ENCODE data around the gene SOS2.

Gene SOS2

GRCh38 chr14:50231475-50232275 lies at the start of gene SOS2:
Gene SOS2, minus strand, starts transcription at chr14:50231578. Its CDS starts 295 bp downstream, at chr14:50231283.
- peak within 1 kb of the TSS; percentile 87 for H3K4me3 ChIP-seq (ENCODE audit: low read length)
- H2AFZ ChIP-seq (ENCODE audit: low read depth, low read length) = peak within 1 kb of the TSS; percentile 94
- no peaks in the 10 kb centered on the region for H3K27me3 ChIP-seq (ENCODE audit: insufficient read depth, low read length)
- peaks cover 2% of the 10 kb centered on the region for H3K9me3 ChIP-seq (ENCODE audit: low read length)
- H3K4me1 ChIP-seq (ENCODE audit: insufficient read depth, low read length) = peaks cover 14% of the 10 kb centered on the region
- H3K36me3 ChIP-seq (ENCODE audit: insufficient read depth, low read length) = no peaks in the 10 kb centered on the region

GRCh38 chr14:50272498-50272897 lies 41.1 kb upstream of the SOS2 start:
- Histone ChIP-seq H2AFZ (ENCODE audit: low read depth, low read length) (no peak overlapping the region), H3K9me3 (ENCODE audit: low read length) (no peaks in the 10 kb centered on the region), H3K27me3 (ENCODE audit: insufficient read depth, low read length) (no peaks in the 10 kb centered on the region), H3K4me3 (ENCODE audit: low read length) (no peak overlapping the region), H3K4me1 (ENCODE audit: insufficient read depth, low read length) (no peaks in the 10 kb centered on the region), H3K36me3 (ENCODE audit: insufficient read depth, low read length) (peaks cover 2% of the 10 kb centered on the region)

GRCh38 chr14:50270932-50271331 lies 39.6 kb upstream of the SOS2 start:
- Histone ChIP-seq H3K27me3 (ENCODE audit: insufficient read depth, low read length) (no peaks in the 10 kb centered on the region), H3K4me1 (ENCODE audit: insufficient read depth, low read length) (no peaks in the 10 kb centered on the region), H3K4me3 (ENCODE audit: low read length) (no peak overlapping the region), H3K36me3 (ENCODE audit: insufficient read depth, low read length) (peaks cover 2% of the 10 kb centered on the region), H2AFZ (ENCODE audit: low read depth, low read length) (no peak overlapping the region), H3K9me3 (ENCODE audit: low read length) (no peaks in the 10 kb centered on the region)

- H3K4me1 ChIP-seq (ENCODE audit: insufficient read depth, low read length) = no peaks in the 10 kb centered on the region
- no peak overlapping the region for H2AFZ ChIP-seq (ENCODE audit: low read depth, low read length)
These were observed 33.7 kb upstream of the SOS2 start for GRCh38 chr14:50265029-50265428.

GRCh38 chr14:50263321-50263720 lies 31.9 kb upstream of the SOS2 start:
- H2AFZ ChIP-seq (ENCODE audit: low read depth, low read length) = no peak overlapping the region
- no peaks in the 10 kb centered on the region for H3K27me3 ChIP-seq (ENCODE audit: insufficient read depth, low read length)
- H3K4me1 ChIP-seq (ENCODE audit: insufficient read depth, low read length) = no peaks in the 10 kb centered on the region
- H3K9me3 ChIP-seq (ENCODE audit: low read length) = no peaks in the 10 kb centered on the region
- H3K4me3 ChIP-seq (ENCODE audit: low read length) = no peak overlapping the region
- H3K36me3 ChIP-seq (ENCODE audit: insufficient read depth, low read length) = peaks cover 15% of the 10 kb centered on the region

More at GRCh38 chr14:50265029-50265428, 33.7 kb upstream of the SOS2 start:
- H3K4me3 ChIP-seq (ENCODE audit: low read length) = no peak overlapping the region
- no peaks in the 10 kb centered on the region for H3K27me3 ChIP-seq (ENCODE audit: insufficient read depth, low read length)
- H3K36me3 ChIP-seq (ENCODE audit: insufficient read depth, low read length) = peaks cover 15% of the 10 kb centered on the region
- no peaks in the 10 kb centered on the region for H3K9me3 ChIP-seq (ENCODE audit: low read length)

- Histone ChIP-seq H3K4me3 (ENCODE audit: low read length) (no peak overlapping the region), H2AFZ (ENCODE audit: low read depth, low read length) (no peak overlapping the region), H3K36me3 (ENCODE audit: insufficient read depth, low read length) (peaks cover 15% of the 10 kb centered on the region), H3K4me1 (ENCODE audit: insufficient read depth, low read length) (no peaks in the 10 kb centered on the region), H3K27me3 (ENCODE audit: insufficient read depth, low read length) (no peaks in the 10 kb centered on the region), H3K9me3 (ENCODE audit: low read length) (no peaks in the 10 kb centered on the region)
These were observed 31.5 kb upstream of the SOS2 start for GRCh38 chr14:50262865-50263264.

GRCh38 chr14:50260511-50260910 lies 29.1 kb upstream of the SOS2 start:
- Histone ChIP-seq H2AFZ (ENCODE audit: low read depth, low read length) (no peak overlapping the region), H3K9me3 (ENCODE audit: low read length) (no peaks in the 10 kb centered on the region), H3K36me3 (ENCODE audit: insufficient read depth, low read length) (peaks cover 16% of the 10 kb centered on the region), H3K4me1 (ENCODE audit: insufficient read depth, low read length) (no peaks in the 10 kb centered on the region), H3K4me3 (ENCODE audit: low read length) (no peak overlapping the region), H3K27me3 (ENCODE audit: insufficient read depth, low read length) (no peaks in the 10 kb centered on the region)

GRCh38 chr14:50260072-50260471 lies 28.7 kb upstream of the SOS2 start:
- Histone ChIP-seq H3K27me3 (ENCODE audit: insufficient read depth, low read length) (no peaks in the 10 kb centered on the region), H3K4me3 (ENCODE audit: low read length) (no peak overlapping the region), H3K36me3 (ENCODE audit: insufficient read depth, low read length) (peaks cover 15% of the 10 kb centered on the region), H3K4me1 (ENCODE audit: insufficient read depth, low read length) (no peaks in the 10 kb centered on the region), H3K9me3 (ENCODE audit: low read length) (no peaks in the 10 kb centered on the region), H2AFZ (ENCODE audit: low read depth, low read length) (no peak overlapping the region)

- Histone ChIP-seq H3K27me3 (ENCODE audit: insufficient read depth, low read length) (no peaks in the 10 kb centered on the region), H3K36me3 (ENCODE audit: insufficient read depth, low read length) (peaks cover 14% of the 10 kb centered on the region), H3K9me3 (ENCODE audit: low read length) (peaks cover 2% of the 10 kb centered on the region), H2AFZ (ENCODE audit: low read depth, low read length) (no peak overlapping the region), H3K4me3 (ENCODE audit: low read length) (no peak overlapping the region), H3K4me1 (ENCODE audit: insufficient read depth, low read length) (no peaks in the 10 kb centered on the region)
These were observed 26.4 kb upstream of the SOS2 start for GRCh38 chr14:50257732-50258131.

- Histone ChIP-seq H3K4me3 (ENCODE audit: low read length) (no peak overlapping the region), H2AFZ (ENCODE audit: low read depth, low read length) (no peak overlapping the region), H3K27me3 (ENCODE audit: insufficient read depth, low read length) (no peaks in the 10 kb centered on the region), H3K4me1 (ENCODE audit: insufficient read depth, low read length) (no peaks in the 10 kb centered on the region), H3K9me3 (ENCODE audit: low read length) (peaks cover 2% of the 10 kb centered on the region), H3K36me3 (ENCODE audit: insufficient read depth, low read length) (peaks cover 7% of the 10 kb centered on the region)
These were observed 22.9 kb upstream of the SOS2 start for GRCh38 chr14:50254248-50254647.

- peaks cover 5% of the 10 kb centered on the region for H3K36me3 ChIP-seq (ENCODE audit: insufficient read depth, low read length)
- H2AFZ ChIP-seq (ENCODE audit: low read depth, low read length) = no peak overlapping the region
- H3K4me3 ChIP-seq (ENCODE audit: low read length) = no peak overlapping the region
- H3K9me3 ChIP-seq (ENCODE audit: low read length) = peaks cover 2% of the 10 kb centered on the region
- no peaks in the 10 kb centered on the region for H3K27me3 ChIP-seq (ENCODE audit: insufficient read depth, low read length)
- no peaks in the 10 kb centered on the region for H3K4me1 ChIP-seq (ENCODE audit: insufficient read depth, low read length)
These were observed 17.9 kb upstream of the SOS2 start for GRCh38 chr14:50249136-50249775.

GRCh38 chr14:50247245-50247644 lies 15.9 kb upstream of the SOS2 start:
- H3K27me3 ChIP-seq (ENCODE audit: insufficient read depth, low read length) = no peaks in the 10 kb centered on the region
- no peaks in the 10 kb centered on the region for H3K4me1 ChIP-seq (ENCODE audit: insufficient read depth, low read length)
- H3K36me3 ChIP-seq (ENCODE audit: insufficient read depth, low read length) = peaks cover 6% of the 10 kb centered on the region
- H2AFZ ChIP-seq (ENCODE audit: low read depth, low read length) = no peak overlapping the region
- no peaks in the 10 kb centered on the region for H3K9me3 ChIP-seq (ENCODE audit: low read length)
- H3K4me3 ChIP-seq (ENCODE audit: low read length) = no peak overlapping the region

GRCh38 chr14:50242566-50243310 lies 11.4 kb upstream of the SOS2 start:
- Histone ChIP-seq H3K4me1 (ENCODE audit: insufficient read depth, low read length) (no peaks in the 10 kb centered on the region), H3K4me3 (ENCODE audit: low read length) (no peak overlapping the region), H3K36me3 (ENCODE audit: insufficient read depth, low read length) (peaks cover 6% of the 10 kb centered on the region), H2AFZ (ENCODE audit: low read depth, low read length) (no peak overlapping the region), H3K27me3 (ENCODE audit: insufficient read depth, low read length) (no peaks in the 10 kb centered on the region), H3K9me3 (ENCODE audit: low read length) (no peaks in the 10 kb centered on the region)

Data from neuron (in vitro differentiated cells).